ENCODE data around the gene TBPL1. TPM values are rescaled to one million over a fixed set of nuclear protein-coding genes. Genes with fewer than 3 reads are reported as not detected.
"Not testable (repeated sequence)": the region's sequence is repeated elsewhere in the genome, so short reads cannot be mapped to it uniquely, and the experiment has no call there.

Gene TBPL1
- 18.9 and 38.6 TPM in 2 replicates for total RNA-seq

- peak; percentile 84 for DNase-seq (ENCODE audit: low read depth, low spot score)
Measured at GRCh38 chr6:133952815-133953633, at the start of gene TBPL1. TBPL1 (plus strand) TSS chr6:133953224; CDS start chr6:133980126, 26,902 bp downstream.

DNA sequence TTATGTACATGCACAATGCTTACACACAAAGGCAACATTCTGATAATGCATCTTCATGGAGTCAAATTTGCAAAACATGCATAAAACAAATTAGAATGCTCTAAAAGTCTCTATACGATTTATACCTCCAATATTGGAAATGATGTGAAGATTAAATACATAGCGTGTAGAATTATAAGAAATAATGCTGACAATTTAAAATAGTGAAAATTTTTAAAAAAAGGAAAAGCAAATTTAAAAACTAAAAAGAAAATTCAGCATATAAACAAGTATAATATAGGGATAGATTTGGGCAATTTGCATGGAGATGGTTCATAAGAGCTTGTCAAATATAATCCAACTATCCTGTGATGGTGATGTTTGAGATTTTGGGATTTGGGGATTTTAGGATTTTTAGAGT lies 49.2 kb upstream of the TBPL1 start:
- no peak for DNase-seq (ENCODE audit: low read depth, low spot score)

DNA sequence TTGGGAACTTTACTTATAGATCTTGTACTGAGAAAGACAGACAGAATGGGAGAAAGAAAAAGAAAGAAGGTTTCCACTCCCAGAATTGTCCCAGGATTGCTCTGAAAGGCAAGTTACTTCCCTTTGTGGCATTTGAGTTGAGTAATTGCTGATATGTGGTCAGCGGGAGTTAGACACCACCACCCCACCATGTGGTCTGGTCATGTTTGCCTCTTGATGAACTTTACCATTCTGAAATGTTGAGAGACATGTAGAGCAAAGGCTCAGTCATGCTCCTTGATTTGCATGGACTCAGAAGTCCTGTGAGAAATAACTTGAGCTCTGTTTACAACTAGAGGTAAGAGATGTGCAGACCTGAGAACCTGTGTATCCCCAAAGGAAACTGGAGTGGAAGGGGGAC lies 47.0 kb upstream of the TBPL1 start:
- DNase-seq (ENCODE audit: low read depth, low spot score), result no peak

DNA sequence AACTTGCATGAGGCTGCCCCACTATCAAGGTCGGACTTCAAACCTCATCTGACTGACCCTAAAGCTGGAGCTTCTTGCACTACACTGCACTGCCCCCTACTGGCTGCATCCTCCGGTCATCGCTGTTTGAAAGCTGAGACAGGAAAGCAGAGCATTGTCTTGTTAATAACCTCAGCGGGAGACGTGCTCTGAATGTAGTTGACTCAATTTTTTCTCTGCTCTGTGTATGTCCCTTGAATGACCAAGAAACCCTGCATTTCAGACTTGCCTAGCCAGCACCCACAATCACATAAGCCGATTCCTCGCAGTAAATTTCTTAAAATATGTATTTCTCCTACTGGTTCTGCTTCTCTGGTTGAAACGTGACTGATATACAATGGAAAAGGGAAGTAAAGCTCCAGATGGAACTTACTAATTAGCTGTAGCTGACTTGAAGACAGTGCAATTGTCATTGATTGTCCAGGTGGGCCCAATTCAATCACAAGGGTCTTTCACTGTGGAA lies 36.3 kb upstream of the TBPL1 start:
- DNase-seq (ENCODE audit: low read depth, low spot score), result peak; percentile 49

- DNase-seq (ENCODE audit: low read depth, low spot score), result no peak
Measured at GRCh38 chr6:133917781-133918180, 35.2 kb upstream of the TBPL1 start.

- no peak for DNase-seq (ENCODE audit: low read depth, low spot score)
Measured at GRCh38 chr6:133918208-133918930, 34.7 kb upstream of the TBPL1 start.

DNA sequence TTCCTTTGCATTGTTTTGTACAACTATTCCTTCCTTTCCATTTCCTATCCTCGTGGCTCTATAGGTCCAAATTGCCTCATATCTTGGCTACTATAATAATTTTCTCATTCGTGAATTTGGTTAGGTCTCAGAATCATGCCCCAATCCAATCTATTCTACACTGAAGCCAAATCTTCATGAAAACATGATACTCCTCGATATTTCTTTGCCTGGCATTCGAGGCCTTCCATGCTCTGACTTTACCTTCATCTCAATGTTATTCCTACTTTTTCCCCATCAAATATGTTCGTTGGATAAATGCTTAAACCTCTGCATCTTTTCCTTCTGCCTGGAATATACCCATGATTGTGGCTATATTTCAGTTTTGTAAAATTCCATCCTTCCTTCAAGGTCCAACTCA lies 33.7 kb upstream of the TBPL1 start:
- no peak for DNase-seq (ENCODE audit: low read depth, low spot score)

DNA sequence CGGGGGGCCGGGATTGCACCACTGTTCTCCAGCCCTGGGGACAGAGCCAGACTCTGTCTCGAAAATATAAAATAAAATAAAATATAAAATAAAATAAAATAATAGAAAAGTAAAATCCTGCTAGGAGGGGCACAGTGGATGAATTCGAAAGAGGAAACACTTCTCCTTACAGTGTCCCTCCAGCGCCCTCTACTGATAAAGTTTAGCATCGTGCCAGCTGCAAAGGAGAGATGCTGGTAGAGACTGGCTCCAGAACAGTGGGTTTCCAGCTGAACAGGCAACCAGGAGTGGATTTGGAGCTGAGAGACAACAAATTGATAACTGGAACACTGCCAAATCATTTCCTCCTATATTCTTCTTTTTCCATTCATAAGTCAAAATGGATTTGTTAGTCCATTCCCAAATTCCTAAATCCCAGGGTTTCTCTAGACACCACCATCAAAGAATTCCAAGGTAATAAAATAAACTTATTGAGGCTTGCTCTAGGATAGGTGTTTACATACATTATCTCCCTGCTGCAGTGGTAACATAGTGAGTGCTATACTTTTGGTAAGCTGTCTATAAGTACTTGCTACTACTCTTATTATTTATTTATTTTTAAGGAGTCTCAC lies 31.7 kb upstream of the TBPL1 start:
- DNase-seq (ENCODE audit: low read depth, low spot score), result peak; percentile 26

GRCh38 chr6:133923938-133924593 lies 29.0 kb upstream of the TBPL1 start:
- DNase-seq (ENCODE audit: low read depth, low spot score), result peak; percentile 24

DNA sequence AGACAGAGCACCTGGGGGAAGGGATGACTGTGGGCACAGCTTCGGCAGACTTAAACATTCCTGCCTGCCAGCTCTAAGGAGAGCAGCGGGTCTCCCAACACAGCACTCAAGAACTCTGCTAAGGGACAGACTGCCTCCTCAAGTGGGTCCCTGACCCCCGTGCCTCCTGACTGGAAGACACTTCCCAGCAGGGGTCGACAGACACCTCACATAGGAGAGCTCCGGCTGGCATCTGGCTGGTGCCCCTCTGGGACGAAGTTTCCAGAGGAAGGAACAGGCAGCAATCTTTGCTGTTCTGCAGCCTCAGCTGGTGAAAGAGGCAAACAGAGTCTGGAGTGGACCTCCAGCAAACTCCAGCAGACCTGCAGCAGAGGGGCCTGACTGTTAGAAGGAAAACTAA lies 21.8 kb upstream of the TBPL1 start:
- DNase-seq (ENCODE audit: low read depth, low spot score), result not testable (repeated sequence)

DNA sequence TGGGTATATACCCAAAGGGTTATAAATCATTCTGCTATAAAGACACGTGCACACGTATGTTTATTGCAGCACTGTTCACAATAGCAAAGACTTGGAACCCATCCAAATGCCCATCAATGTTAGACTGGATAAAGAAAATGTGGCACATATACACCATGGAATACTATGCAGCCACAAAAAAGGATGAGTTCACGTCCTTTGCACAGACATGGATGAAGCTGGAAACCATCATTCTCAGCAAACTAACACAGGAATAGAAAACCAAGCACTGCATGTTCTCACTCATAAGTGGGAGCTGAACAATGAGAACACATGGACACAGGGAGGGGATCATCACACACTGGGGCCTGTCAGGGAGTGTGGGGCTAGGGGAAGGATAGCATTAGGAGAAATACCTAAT lies 16.7 kb upstream of the TBPL1 start:
- DNase-seq (ENCODE audit: low read depth, low spot score), result not testable (repeated sequence)

DNA sequence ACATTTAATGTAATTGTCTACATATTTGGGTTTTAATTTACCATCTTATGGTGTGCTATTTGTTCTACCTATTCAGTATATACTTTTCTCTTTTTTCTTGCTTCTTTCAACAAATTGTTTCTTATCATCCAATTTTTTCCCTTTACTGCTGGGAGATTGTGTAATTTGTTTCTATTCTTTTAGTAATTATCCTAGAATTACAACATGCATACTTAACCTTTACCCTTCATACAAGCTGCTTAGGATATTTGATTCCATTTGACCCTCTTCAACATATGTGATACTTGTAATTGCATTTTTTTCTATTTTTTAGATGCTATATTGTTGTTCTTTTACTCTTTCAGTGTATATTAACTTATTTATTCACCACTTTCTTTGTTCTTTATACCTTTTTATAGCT lies 15.1 kb upstream of the TBPL1 start:
- no peak for DNase-seq (ENCODE audit: low read depth, low spot score)

DNA sequence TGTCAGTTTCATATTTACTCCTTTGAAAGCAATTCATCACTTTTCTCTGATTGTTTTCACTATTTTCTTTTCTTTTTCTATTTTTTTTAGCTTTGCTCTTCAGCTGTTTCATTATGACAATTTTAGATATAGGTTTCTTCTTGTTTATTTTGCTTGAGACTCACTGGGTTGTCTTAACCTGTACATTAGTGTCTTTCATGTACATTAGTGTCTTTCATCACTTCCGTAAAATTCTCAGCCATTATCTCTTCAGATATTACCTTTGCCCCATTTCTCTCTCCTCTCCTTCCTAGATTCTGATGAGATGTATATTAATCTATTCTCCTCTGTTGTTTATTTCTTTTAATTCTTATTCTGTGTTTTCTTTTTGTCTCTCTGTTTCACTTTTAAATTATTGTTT lies 14.5 kb upstream of the TBPL1 start:
- DNase-seq (ENCODE audit: low read depth, low spot score), result no peak

- DNase-seq (ENCODE audit: low read depth, low spot score), result no peak
Measured at GRCh38 chr6:133939778-133940667, 13.0 kb upstream of the TBPL1 start.

GRCh38 chr6:133945158-133945557 lies 7.9 kb upstream of the TBPL1 start:
- DNase-seq (ENCODE audit: low read depth, low spot score), result no peak

DNA sequence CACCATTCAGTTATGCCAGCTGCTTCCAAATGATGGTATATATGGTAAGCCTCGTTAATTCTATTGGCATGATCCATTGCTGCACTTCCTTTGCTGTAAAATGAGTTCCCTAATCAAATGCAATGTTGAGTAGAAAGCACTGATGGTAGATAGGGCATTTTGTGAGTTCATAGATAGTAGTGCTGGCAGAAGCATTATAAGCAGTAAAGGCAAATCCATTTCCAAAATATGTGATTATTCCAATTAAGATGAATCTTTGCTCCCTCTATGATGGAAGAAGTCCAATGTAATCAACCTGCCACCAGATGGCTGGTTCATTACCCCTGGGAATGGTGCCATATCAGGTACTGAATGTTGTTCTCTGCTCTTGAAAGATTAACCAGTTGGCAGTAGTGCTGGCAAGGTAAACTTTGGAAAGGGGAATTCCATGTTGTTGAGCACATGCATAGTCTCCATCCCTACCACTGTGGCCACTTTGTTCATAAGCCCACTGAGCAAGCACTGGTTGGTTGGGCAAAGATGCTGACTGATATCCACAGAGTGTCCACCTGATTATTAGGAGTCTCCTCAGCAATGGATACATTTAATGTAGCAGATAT lies 5.6 kb upstream of the TBPL1 start:
- no peak for DNase-seq (ENCODE audit: low read depth, low spot score)

DNA sequence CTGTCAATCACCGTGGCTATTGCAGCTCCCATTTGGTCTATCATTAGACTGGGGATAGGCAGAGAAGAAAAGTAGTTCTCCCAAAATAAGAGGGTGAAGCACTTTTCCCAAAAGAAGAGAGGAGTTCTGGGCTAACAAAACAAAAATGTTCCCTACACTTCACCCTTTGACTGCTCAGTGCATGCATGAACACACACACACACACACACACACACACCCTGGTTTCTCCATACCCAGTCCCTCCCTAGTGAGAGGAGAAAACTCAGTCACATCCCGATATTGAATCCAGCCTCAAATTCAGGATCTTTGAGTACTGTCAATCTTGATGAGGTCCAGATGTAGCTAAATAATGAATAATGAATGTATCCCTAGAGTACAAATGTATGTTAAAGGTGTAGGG lies 4.6 kb upstream of the TBPL1 start:
- DNase-seq (ENCODE audit: low read depth, low spot score), result no peak

GRCh38 chr6:133951227-133951626 lies 1.8 kb upstream of the TBPL1 start:
- DNase-seq (ENCODE audit: low read depth, low spot score), result no peak

DNA sequence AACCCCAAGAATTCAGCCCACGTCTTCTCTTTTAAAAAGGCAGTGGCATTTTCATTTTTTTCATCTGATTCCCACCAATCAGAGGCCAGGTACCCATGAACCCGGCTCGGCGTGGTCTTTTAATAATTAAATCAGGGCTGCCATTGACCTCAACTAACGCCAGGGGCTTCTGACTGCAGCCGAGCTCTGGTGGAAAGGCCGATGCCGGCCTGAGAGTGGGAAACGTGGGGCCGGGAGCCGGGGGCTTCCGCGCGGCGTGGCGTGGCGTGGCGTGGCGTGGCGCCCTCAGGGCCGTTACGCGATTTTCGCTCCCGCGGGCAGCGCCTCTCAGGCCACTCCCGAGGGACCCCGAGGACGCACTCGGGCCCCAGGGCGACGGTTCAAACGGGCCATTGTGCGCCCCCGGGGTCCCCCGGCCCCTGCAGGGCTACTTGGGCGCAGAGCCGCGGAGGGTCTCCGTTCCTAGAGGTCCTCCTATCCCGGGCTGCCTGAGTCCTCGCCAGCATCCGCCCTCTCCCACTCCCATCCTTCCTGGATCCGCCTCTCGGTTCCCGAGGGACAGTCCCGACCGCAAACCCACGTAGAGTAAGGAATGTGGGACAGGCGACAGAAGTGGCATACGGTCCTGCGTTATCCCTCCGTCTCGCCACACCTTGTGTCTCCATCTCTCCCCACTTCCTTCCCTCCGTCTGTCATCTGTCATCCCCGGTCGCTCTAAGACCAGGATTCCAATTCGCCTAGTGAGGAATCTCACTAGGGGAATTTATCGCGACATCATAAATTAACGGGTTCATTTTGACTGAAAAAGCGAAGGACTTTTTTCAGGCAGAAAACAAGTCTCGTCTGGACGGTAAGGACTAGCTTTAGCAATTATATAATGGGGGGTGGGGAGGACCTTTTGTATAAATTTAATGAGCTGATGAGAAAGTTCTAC lies 876 bp upstream of the TBPL1 start:
- peak; percentile 24 for DNase-seq (ENCODE audit: low read depth, low spot score)

Measured in pulmonary artery endothelial cell (primary cell).